T-helper 1 cell treated with Interleukin-12 subunit alpha and Interleukin-12 subunit beta and Interleukin-4 antibody, amounts not matched to agents 30 μg/mL and 1 μg/mL, for 36 hours (primary cell): ENCODE data around the gene RNF145.
"Not testable (repeated sequence)": the region's sequence is repeated elsewhere in the genome, so short reads cannot be mapped to it uniquely, and the experiment has no call there.

Source experiments
- H3K27ac Mint-ChIP-seq: one replicate; pipeline ENCODE4 v1.8.0; 2021; ENCODE audit warnings: mild to moderate bottlenecking, mixed read lengths
- H3K27me3 Mint-ChIP-seq: one replicate; pipeline ENCODE4 v1.8.0; 2021; ENCODE audit warnings: low read depth, mixed read lengths
- H3K36me3 Mint-ChIP-seq: one replicate; pipeline ENCODE4 v1.8.0; 2021; ENCODE audit warnings: low read depth, mixed read lengths
- H3K4me1 Mint-ChIP-seq: one replicate; pipeline ENCODE4 v1.8.0; 2021; ENCODE audit warnings: low read depth, mixed read lengths
- H3K4me3 Mint-ChIP-seq: one replicate; pipeline ENCODE4 v1.8.0; 2021; ENCODE audit warnings: mild to moderate bottlenecking, moderate library complexity, mixed read lengths
- H3K9me3 Mint-ChIP-seq: one replicate; pipeline ENCODE4 v1.8.0; 2021; ENCODE audit warnings: mixed read lengths

The RNF145 gene

DNA sequence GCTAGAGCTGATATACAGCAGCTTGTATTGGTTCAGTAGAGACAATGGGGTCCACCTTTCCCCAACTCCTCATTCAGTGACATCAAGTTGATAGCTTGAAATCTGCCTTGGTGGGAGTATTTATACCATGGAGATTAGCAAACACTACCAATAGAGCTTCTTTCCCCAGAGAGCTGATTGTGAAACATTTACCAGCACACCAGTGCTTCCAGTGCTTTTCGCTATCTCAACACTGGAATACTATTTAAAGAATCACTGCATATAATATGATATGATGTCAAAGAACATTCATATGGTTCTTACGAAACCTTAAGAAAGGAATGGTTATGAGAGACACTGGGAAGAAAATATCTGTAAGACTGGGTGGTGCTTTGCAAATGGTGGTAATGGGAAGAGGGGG, 21.8 kb upstream of the RNF145 start:
- Mint-ChIP-seq H3K4me3 (no peak overlapping the region), H3K27ac (no peak overlapping the region), H3K4me1 (no peaks in the 10 kb centered on the region), H3K9me3 (peaks cover 3% of the 10 kb centered on the region), H3K27me3 (peaks cover 11% of the 10 kb centered on the region), H3K36me3 (no peaks in the 10 kb centered on the region)

DNA sequence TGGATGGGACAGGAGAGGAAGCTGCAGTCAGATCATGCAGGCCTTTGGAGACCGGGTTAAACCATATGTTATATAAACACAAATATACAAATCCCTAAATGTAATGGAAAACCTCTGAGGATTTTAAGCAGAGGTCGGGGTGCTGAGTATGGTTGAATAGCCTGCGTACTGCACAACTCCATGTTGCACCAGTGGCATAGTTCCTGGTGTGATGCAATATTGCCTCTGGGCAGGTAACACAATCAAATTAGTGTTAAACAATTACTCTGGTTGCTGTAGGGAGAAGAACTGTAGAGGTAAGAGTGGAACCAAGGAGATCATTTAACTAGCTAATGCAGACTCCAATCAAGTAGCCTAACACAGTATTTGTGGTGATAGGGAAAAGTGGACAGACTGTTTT, 21.3 kb upstream of the RNF145 start:
- Mint-ChIP-seq H3K4me1 (no peaks in the 10 kb centered on the region), H3K27ac (no peak overlapping the region), H3K36me3 (no peaks in the 10 kb centered on the region), H3K9me3 (peaks cover 3% of the 10 kb centered on the region), H3K4me3 (no peak overlapping the region), H3K27me3 (peaks cover 11% of the 10 kb centered on the region)

DNA sequence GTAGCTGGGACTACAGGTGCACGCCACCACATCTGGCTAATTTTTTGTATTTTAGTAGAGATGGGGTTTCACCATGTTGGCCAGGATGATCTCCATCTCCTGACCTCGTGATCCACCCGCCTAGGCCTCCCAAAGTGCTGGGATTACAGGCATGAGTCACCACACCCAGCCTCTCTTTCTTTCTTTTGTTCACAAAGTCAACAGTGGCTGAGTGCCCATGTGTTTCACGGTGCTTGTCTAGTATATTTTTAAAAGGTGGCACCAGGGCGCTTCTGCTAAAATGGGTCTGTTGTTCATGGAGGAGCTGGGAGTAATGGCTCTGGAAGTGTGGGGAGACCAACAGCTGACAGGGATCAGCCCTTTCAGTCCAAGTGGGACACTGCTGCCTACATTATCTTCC, 18.7 kb upstream of the RNF145 start:
- not testable (repeated sequence) for H3K4me3 Mint-ChIP-seq

DNA sequence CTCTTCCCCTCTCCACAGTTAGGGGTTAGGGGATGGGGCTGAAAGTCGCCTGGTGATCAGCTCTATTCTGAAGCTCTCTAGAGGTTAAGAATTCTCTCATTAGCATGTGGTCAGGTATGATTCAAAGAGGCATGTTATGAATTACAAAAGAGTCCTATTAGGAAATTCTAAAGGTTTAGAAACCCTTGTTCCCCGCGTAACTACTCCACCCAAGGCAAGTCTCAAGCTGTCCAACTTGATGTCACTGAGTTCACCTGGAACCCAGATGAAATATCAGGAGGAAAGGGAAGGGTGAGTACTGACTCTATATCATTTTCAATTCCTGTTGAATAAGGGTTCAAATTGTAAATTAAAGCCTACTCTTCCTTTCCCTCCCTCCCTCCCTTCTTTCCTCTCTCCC, 18.1 kb upstream of the RNF145 start:
- Mint-ChIP-seq H3K9me3 (peaks cover 3% of the 10 kb centered on the region), H3K27ac (no peak overlapping the region)

More for the DNA sequence above, 18.7 kb upstream of the RNF145 start:
- not testable (repeated sequence) for H3K4me1 Mint-ChIP-seq, H3K36me3 Mint-ChIP-seq, H3K27ac Mint-ChIP-seq, H3K9me3 Mint-ChIP-seq
- H3K27me3 Mint-ChIP-seq: peaks cover 11% of the 10 kb centered on the region

DNA sequence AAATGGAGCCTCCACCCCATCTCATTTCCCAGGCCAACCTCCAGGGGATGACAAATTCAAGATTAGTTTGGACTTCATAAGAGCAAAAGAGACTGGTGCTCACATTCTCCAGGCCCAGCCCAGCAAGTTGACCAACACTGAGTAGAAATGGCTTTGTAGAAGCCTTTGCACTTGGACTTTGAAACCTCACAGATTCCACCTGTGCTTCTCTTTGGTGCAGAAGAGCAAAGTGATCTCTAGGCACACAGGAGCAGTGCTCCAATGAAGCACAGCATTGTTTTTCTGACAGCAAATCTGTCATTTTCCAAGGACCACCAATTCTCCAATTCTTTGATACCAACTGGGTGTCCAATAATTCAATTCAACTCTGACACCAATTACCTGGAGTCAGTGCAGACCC, 17.1 kb upstream of the RNF145 start:
- peaks cover 11% of the 10 kb centered on the region for H3K27me3 Mint-ChIP-seq
- peaks cover 3% of the 10 kb centered on the region for H3K9me3 Mint-ChIP-seq

More for the DNA sequence above, 18.1 kb upstream of the RNF145 start:
- H3K36me3 Mint-ChIP-seq: no peaks in the 10 kb centered on the region
- no peak overlapping the region for H3K4me3 Mint-ChIP-seq
- peaks cover 11% of the 10 kb centered on the region for H3K27me3 Mint-ChIP-seq
- no peaks in the 10 kb centered on the region for H3K4me1 Mint-ChIP-seq

DNA sequence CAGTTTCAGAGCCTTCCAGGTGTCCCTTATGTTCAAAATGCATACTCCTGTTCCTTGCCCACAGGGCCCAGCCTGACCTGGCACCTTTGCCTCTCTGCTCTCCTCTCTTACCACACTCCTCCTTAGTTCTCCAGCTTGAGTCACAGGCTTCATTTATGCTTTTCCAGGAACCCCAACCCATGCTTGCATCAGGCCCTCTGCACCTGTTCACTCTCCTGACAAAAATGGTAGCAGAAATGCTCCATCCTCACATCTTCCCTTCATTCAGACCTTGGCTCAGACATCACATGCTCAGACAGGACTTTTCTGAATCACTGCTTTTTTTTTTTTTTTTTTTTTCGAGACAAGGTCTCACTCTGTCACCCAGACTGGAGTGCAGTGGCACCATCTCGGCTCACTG, 15.1 kb upstream of the RNF145 start:
- H3K4me3 Mint-ChIP-seq: no peak overlapping the region
- H3K9me3 Mint-ChIP-seq: peaks cover 3% of the 10 kb centered on the region
- peaks cover 4% of the 10 kb centered on the region for H3K27me3 Mint-ChIP-seq
- no peaks in the 10 kb centered on the region for H3K36me3 Mint-ChIP-seq
- H3K27ac Mint-ChIP-seq: no peak overlapping the region
- H3K4me1 Mint-ChIP-seq: no peaks in the 10 kb centered on the region

More for the DNA sequence above, 17.1 kb upstream of the RNF145 start:
- Mint-ChIP-seq H3K4me1 (no peaks in the 10 kb centered on the region), H3K36me3 (no peaks in the 10 kb centered on the region), H3K4me3 (no peak overlapping the region), H3K27ac (no peak overlapping the region)

DNA sequence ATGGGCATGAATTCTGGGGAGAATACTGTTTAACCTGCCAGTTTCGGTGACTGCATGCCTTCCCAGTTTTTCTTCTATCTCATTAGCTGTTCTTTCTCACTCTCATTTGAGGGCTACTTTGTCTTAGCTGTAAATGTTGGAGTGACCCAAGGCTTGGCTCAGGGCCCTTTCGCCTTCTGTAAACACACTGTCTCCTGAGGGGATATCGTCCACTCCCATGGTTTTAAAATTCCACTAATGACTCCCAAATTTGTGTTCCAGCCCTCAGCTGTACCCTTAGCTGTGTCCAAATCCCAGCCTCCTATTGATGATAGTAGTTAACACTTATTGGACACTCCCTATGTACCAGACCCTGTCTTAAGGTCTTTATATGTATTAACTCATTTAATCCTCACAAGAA, 14.1 kb upstream of the RNF145 start:
- Mint-ChIP-seq H3K27me3 (peaks cover 4% of the 10 kb centered on the region), H3K36me3 (no peaks in the 10 kb centered on the region), H3K27ac (no peak overlapping the region), H3K4me3 (no peak overlapping the region), H3K4me1 (no peaks in the 10 kb centered on the region), H3K9me3 (peaks cover 3% of the 10 kb centered on the region)

DNA sequence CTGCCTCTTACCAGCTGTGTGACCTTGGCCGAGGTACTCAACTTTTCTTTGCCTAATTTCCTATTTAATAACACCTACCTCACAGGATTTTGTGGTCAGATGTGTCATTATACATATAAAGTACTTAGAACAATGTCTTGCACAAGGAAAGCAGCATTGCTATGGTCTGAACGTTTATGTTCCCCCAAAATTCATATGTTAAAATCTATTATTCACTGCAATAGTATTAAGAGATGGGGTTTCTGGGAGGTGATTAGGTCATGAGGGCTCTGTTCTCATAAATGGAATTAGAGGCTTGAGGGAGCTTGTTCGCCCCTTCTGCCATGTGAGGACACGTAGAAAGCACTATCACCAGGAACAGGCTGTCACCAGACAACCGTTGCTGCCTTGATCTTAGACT, 10.9 kb upstream of the RNF145 start:
- Mint-ChIP-seq H3K27ac (no peak overlapping the region), H3K9me3 (no peaks in the 10 kb centered on the region), H3K36me3 (no peaks in the 10 kb centered on the region), H3K4me3 (no peak overlapping the region), H3K27me3 (no peaks in the 10 kb centered on the region), H3K4me1 (peaks cover 2% of the 10 kb centered on the region)

DNA sequence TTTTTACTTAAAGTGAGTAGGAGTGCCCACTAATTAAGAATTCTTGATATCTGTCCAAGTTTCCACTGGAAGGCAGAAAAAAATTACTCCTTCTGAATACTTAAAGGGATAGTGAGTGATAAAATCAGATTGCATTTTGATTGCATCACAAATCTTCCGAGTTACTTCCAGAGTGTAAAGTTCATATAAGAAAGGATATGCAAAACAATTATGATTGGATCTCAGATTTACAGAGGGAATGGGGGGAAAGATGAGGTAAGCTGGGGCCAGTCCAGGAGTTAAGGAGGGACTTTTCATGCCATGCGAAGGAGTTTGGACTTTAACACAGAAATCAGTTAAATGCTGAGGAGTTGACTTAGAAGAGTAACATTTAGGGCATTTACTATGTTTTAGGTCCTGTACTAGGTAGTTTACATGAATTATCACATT, 9.3 kb upstream of the RNF145 start:
- H3K4me1 Mint-ChIP-seq: peaks cover 2% of the 10 kb centered on the region
- H3K36me3 Mint-ChIP-seq: no peaks in the 10 kb centered on the region
- H3K27ac Mint-ChIP-seq: no peak overlapping the region
- H3K4me3 Mint-ChIP-seq: no peak overlapping the region
- no peaks in the 10 kb centered on the region for H3K9me3 Mint-ChIP-seq
- H3K27me3 Mint-ChIP-seq: no peaks in the 10 kb centered on the region

DNA sequence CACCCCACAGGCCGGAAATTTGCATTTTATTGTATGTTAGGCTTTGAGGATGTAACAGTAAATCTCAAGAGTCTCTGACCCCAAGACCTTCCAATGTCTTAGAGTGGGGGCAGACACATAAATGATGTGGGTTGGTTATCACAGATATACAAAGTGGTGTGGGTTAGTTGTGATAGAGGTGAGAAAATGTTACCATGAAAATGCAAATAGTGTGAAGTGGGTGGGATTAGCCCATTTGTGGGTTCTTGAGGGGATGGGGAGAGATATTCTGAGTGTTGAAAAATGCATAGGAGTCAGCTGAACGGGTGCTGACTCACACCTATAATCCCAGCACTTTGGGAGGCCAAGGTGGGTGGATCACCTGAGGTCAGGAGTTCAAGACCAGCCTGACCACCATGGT, 7.9 kb upstream of the RNF145 start:
- Mint-ChIP-seq H3K9me3 (no peaks in the 10 kb centered on the region), H3K27ac (no peak overlapping the region), H3K27me3 (no peaks in the 10 kb centered on the region), H3K36me3 (no peaks in the 10 kb centered on the region), H3K4me3 (no peak overlapping the region), H3K4me1 (peaks cover 6% of the 10 kb centered on the region)

DNA sequence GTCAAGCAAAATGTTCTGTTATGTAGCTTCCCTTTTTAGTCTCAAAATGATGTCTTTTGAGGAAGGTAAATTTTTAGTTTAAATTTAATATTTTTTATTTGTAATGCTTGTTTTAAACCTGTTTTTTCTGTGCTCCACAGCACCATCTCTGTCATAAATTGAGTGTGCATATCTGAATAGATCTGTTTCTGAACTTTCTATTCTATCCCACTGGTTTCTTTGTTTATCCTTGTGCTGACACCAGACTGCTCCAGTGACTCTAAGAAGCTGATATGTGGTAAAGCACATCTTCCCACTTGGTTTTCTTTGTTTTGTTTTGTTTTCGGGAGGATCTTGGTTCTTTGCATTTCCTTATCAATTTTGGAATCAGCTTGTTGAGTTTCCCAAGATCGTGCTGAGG, 7.1 kb upstream of the RNF145 start:
- no peak overlapping the region for H3K4me3 Mint-ChIP-seq
- H3K9me3 Mint-ChIP-seq: no peaks in the 10 kb centered on the region
- H3K36me3 Mint-ChIP-seq: no peaks in the 10 kb centered on the region
- peaks cover 10% of the 10 kb centered on the region for H3K4me1 Mint-ChIP-seq
- H3K27ac Mint-ChIP-seq: no peak overlapping the region
- H3K27me3 Mint-ChIP-seq: no peaks in the 10 kb centered on the region

DNA sequence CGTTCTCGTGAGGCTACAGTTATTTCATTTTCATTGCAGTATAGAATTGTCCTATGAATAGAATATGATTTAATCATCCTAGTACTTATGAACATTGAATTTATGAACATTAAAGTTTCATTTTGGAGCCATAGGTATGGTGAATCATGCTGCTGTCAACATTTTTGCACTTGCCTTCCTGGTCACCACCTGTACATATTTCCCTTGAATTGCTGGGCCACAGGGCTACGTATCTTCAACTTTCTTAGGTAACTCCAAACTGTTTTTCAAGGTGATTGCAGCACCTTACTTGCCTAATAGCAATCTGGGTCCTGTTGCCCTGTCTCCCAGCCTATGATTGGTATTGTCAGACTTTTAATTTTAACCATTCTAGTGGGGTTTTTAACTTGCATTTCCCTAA, 6.5 kb upstream of the RNF145 start:
- no peak overlapping the region for H3K4me3 Mint-ChIP-seq
- peaks cover 10% of the 10 kb centered on the region for H3K4me1 Mint-ChIP-seq
- no peaks in the 10 kb centered on the region for H3K27me3 Mint-ChIP-seq
- H3K27ac Mint-ChIP-seq: no peak overlapping the region
- no peaks in the 10 kb centered on the region for H3K36me3 Mint-ChIP-seq
- no peaks in the 10 kb centered on the region for H3K9me3 Mint-ChIP-seq

DNA sequence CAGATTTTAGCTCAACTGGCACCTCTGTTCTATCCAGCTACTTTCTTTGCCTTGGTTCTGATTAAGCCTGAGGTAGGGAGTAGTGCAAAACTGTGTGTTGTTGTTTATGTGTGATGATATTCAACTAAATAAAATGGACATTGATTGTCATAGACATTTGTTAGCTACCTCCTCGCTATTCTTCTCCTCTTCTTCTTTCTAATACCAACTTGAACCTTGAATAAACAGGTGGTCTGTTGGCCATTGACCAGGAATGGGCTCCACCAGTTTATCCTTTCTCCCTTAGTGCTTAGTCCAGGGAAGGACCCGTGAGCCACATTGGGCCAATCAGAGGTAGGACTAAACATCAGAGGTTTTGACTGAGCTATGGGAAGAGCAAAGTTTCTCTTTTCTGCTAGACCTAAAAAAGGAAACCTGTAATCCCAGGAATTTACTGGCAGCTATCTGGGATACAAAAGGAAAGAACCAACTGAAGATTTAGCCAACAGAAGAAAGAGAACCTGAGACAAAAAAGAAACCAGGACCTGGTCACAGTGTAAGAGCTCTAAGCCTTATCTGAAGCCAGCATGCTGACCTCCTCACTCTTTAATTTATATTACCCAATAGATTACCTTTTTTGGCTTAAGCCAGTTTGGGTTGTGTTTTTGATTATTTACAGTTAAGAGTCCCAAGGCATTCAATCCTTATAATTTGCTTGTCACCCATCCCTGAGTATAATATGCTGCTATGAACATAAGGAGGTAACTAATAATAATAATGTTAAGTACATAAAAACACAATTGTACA, 5.3 kb upstream of the RNF145 start:
- Mint-ChIP-seq H3K36me3 (no peaks in the 10 kb centered on the region), H3K27ac (no peak overlapping the region), H3K9me3 (no peaks in the 10 kb centered on the region)

DNA sequence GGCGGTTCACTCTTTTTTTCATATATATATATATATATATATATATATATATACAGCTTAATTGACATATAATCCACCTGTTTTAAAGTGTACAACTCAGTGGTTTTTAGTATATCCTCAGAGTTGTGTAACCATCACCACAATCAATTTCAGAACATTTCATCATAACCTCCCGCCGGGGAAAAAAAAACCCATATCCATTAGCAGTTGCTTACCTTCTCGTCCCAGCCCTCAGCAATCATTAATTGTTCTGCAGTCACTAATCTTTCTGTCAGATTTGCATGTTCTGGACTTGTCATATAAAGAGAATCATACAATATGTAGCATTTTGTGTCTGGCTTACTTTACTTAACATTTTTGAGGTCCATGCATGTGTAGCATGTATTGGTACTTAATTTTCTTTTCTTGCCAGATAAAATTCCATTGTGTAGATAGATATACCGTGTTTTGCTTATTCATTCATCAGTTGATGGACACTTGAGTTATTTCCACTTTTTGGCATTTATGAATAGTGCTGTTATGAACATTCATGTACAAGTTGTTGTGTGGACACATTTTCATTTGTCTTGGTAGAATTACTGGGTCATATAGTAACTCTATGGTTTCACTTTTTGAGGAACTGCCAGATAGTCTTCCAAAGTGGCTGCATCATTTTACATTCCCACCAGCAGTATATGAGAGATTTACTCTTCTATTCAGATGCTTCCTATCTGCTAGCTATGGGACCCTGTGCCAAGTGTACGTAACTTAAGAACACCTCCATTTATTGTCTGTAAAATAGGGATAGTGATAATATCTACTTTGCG, 3.5 kb upstream of the RNF145 start:
- Mint-ChIP-seq H3K27ac (no peak overlapping the region), H3K9me3 (no peaks in the 10 kb centered on the region), H3K27me3 (no peaks in the 10 kb centered on the region), H3K4me1 (peaks cover 25% of the 10 kb centered on the region), H3K36me3 (peaks cover 8% of the 10 kb centered on the region), H3K4me3 (no peak overlapping the region)

More for the DNA sequence above, 5.3 kb upstream of the RNF145 start:
- peaks cover 20% of the 10 kb centered on the region for H3K4me1 Mint-ChIP-seq
- no peak overlapping the region for H3K4me3 Mint-ChIP-seq
- no peaks in the 10 kb centered on the region for H3K27me3 Mint-ChIP-seq

DNA sequence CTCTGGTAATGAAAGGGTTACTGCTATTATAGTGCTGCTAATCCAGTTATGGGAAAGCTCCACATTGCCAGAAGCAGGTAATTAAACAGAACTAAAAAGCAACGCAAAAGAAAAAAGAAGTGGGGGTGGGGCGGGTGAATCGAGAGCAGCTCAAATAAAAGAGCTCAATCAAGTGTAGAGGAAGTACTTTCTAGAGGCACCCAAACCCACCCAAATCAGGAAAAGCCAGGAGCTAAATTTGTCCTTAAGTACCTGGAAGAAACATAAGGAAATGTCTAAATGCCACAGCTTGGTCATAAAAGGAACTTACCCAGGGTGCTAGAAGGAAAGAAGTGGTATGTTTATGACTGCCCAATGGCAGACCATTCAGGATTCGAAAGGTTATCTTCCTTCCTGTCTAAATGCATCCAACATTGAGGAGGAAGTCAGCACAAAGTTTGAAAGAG, 2.4 kb upstream of the RNF145 start:
- Mint-ChIP-seq H3K27me3 (no peaks in the 10 kb centered on the region), H3K27ac (no peak overlapping the region), H3K4me1 (peaks cover 31% of the 10 kb centered on the region), H3K4me3 (no peak overlapping the region), H3K36me3 (peaks cover 13% of the 10 kb centered on the region), H3K9me3 (no peaks in the 10 kb centered on the region)
